Transverse colon (tissue), 4 donors: ENCODE results near the gene CACNA1I.

Source experiments
- POLR2A ChIP-seq: fragments of 450-650 bp; IDR thresholded peaks from one replicate; pipeline ENCODE4 v1.6.1; 2016; ENCODE audit warnings: antibody characterized with exemption, mild to moderate bottlenecking, moderate library complexity
- POLR2AphosphoS5 ChIP-seq, 3 donors: sonication (generic); formaldehyde crosslinking; IDR thresholded peaks; one replicate each; pipeline ENCODE4 v1.6.1; 2016; ENCODE audit warnings: antibody characterized with exemption in 3 of 3
- TF ChIP-seq, protein P1 (sequence below), 5 experiments: fragments of 200-600 bp in 3 of 5; fragments of 450-650 bp in 2 of 5; sonication (generic) in 3 of 5; IDR thresholded peaks; 1 replicate in 2 of 5; 2 replicates in 3 of 5; pipeline ENCODE4 v1.5.1; 2016 to 2017; ENCODE audit warnings: antibody characterized with exemption in 5 of 5, inconsistent platforms in 3 of 5, mild to moderate bottlenecking in 2 of 5, moderate library complexity in 1 of 5

DNA sequence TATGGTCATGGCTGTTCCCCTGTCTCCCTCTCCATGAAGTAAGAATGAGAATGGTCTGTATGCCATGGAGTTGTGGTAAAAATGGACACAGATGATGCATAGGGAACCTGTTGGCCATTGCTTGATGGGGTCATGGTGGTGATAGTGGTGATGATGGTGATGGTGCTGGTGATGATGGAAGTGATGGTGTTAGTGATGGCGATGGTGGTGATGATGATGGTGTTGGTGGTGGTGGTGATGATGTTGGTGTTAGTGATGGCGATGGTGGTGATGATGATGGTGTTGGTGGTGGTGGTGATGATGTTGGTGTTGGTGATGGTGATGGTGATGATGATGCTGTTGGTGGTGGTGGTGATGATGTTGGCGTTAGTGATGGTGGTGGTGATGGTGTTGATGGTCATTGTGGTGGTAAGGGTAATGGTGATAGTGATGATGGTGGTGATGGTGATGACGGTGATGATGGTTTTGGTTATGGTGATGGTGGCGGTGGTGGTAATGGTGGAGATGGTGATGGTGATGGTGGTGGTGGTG is 5.1 kb upstream of the CACNA1I start:
- TF ChIP-seq POLR2AphosphoS5 (IDR thresholded peaks at IDR 0.05) (no peak), POLR2A (no peak)
- TF ChIP-seq, protein P1, sequence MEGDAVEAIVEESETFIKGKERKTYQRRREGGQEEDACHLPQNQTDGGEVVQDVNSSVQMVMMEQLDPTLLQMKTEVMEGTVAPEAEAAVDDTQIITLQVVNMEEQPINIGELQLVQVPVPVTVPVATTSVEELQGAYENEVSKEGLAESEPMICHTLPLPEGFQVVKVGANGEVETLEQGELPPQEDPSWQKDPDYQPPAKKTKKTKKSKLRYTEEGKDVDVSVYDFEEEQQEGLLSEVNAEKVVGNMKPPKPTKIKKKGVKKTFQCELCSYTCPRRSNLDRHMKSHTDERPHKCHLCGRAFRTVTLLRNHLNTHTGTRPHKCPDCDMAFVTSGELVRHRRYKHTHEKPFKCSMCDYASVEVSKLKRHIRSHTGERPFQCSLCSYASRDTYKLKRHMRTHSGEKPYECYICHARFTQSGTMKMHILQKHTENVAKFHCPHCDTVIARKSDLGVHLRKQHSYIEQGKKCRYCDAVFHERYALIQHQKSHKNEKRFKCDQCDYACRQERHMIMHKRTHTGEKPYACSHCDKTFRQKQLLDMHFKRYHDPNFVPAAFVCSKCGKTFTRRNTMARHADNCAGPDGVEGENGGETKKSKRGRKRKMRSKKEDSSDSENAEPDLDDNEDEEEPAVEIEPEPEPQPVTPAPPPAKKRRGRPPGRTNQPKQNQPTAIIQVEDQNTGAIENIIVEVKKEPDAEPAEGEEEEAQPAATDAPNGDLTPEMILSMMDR (IDR thresholded peaks at IDR 0.05), result no peak
